ENCODE results near the gene REEP5.
"Not testable (repeated sequence)": the region's sequence is repeated elsewhere in the genome, so short reads cannot be mapped to it uniquely, and the experiment has no call there.

The REEP5 gene

GRCh38 chr5:112931473-112931872, 9.4 kb upstream of the REEP5 start:
- DNase-seq, result no peak

- peak; percentile 50 for DNase-seq
Measured at GRCh38 chr5:112930082-112930344, 8.0 kb upstream of the REEP5 start.

GRCh38 chr5:112929336-112930081, 7.5 kb upstream of the REEP5 start:
- DNase-seq, result no peak

GRCh38 chr5:112923988-112924387, 2.0 kb upstream of the REEP5 start:
- no peak for DNase-seq

- no peak for DNase-seq
Measured at GRCh38 chr5:112923148-112923917, 1.3 kb upstream of the REEP5 start.

- peak; percentile 48 for DNase-seq
Measured at GRCh38 chr5:112921026-112921832, 798 bp downstream of the REEP5 start.

- no peak for DNase-seq
Measured at GRCh38 chr5:112919972-112920371, 2.1 kb downstream of the REEP5 start.

- no peak for DNase-seq
Measured at GRCh38 chr5:112918679-112919078, 3.3 kb downstream of the REEP5 start.

GRCh38 chr5:112918136-112918535, 3.9 kb downstream of the REEP5 start:
- DNase-seq, result no peak

- no peak for DNase-seq
Measured at GRCh38 chr5:112917453-112917995, 4.5 kb downstream of the REEP5 start.

- DNase-seq, result no peak
Measured at GRCh38 chr5:112915831-112916230, 6.2 kb downstream of the REEP5 start.

GRCh38 chr5:112914584-112914983, 7.4 kb downstream of the REEP5 start:
- no peak for DNase-seq

- DNase-seq, result no peak
Measured at GRCh38 chr5:112910529-112910928, 11.5 kb downstream of the REEP5 start.

GRCh38 chr5:112908854-112909253, 13.2 kb downstream of the REEP5 start:
- DNase-seq, result no peak

GRCh38 chr5:112907166-112907631, 14.8 kb downstream of the REEP5 start:
- no peak for DNase-seq

GRCh38 chr5:112906637-112907036, 15.4 kb downstream of the REEP5 start:
- no peak for DNase-seq

GRCh38 chr5:112904996-112905395, 17.0 kb downstream of the REEP5 start:
- DNase-seq, result not testable (repeated sequence)

GRCh38 chr5:112902561-112902960, 19.5 kb downstream of the REEP5 start:
- no peak for DNase-seq

- DNase-seq, result no peak
Measured at GRCh38 chr5:112895682-112896081, 26.3 kb downstream of the REEP5 start.

GRCh38 chr5:112892776-112893175, 29.3 kb downstream of the REEP5 start:
- no peak for DNase-seq

GRCh38 chr5:112892066-112892465, 30.0 kb downstream of the REEP5 start:
- DNase-seq, result not testable (repeated sequence)

GRCh38 chr5:112886975-112887374, 35.1 kb downstream of the REEP5 start:
- no peak for DNase-seq

GRCh38 chr5:112885001-112885400, 37.0 kb downstream of the REEP5 start:
- DNase-seq, result no peak
